Ascending aorta (tissue), 2 donors: Measurements from ENCODE around the gene LRRC8B. TPM values are rescaled to one million over a fixed set of nuclear protein-coding genes. Genes with fewer than 3 reads are reported as not detected.

Experiments
- DNase-seq, 2 donors: peaks; one replicate each; pipeline ENCODE4 v3.0.0-alpha.2; 2019; ENCODE audit warnings: low spot score in 2 of 2
- H3K27ac ChIP-seq, 2 donors: fragments of 200-600 bp; sonication (generic); one replicate each; pipeline ENCODE4 v1.5.1; 2016 to 2017; ENCODE audit warnings: mild to moderate bottlenecking in 1 of 2
- H3K27me3 ChIP-seq: fragments of 200-600 bp; sonication (generic); one replicate; pipeline ENCODE4 v1.5.1; 2017
- H3K36me3 ChIP-seq, 2 donors: fragments of 200-600 bp; sonication (generic); one replicate each; pipeline ENCODE4 v1.5.1; 2016
- H3K4me1 ChIP-seq, 2 donors: fragments of 200-600 bp; sonication (generic); one replicate each; pipeline ENCODE4 v1.5.1; 2016 to 2017; ENCODE audit warnings: mild to moderate bottlenecking in 1 of 2
- H3K4me3 ChIP-seq, 2 donors: fragments of 200-600 bp; sonication (generic); one replicate each; pipeline ENCODE4 v1.5.1; 2016 to 2017; ENCODE audit warnings: mild to moderate bottlenecking in 1 of 2
- H3K9me3 ChIP-seq, 2 donors: fragments of 200-600 bp; sonication (generic); one replicate each; pipeline ENCODE4 v1.5.1; 2016
- CTCF ChIP-seq, 3 experiments: fragments of 200-600 bp in 2 of 3; fragments of 450-650 bp in 1 of 3; sonication (generic) in 2 of 3; IDR thresholded peaks; one replicate each; pipeline ENCODE4 v1.5.1; 2016 to 2019; ENCODE audit warnings: antibody characterized with exemption in 3 of 3, mild to moderate bottlenecking in 1 of 3, moderate library complexity in 1 of 3
- intact Hi-C: fragments of 100-400 bp; cut with DNase I; formaldehyde crosslinking; loops from one replicate; pipeline ENCODE4 v1.15.1; 2023
- total RNA-seq: library from RNA; depleted of rRNA; stranded (reverse); fragments of >200 nt; gene quantifications from one replicate; pipeline ENCODE4 v1.1.0, GENCODE V29; 2016

The LRRC8B gene
- total RNA-seq, 1 donor from 2014 or later: 4.2 TPM

- no peak for TF ChIP-seq CTCF (IDR thresholded peaks at IDR 0.05)
- H3K9me3 ChIP-seq: no peaks in the 10 kb centered on the region
- DNase-seq: no peak
- no peaks in the 10 kb centered on the region for H3K4me1 ChIP-seq
- H3K36me3 ChIP-seq: no peaks in the 10 kb centered on the region
- H3K4me3 ChIP-seq: no peak overlapping the region
- intact Hi-C loops: no loop called here
- H3K27me3 ChIP-seq: no peaks in the 10 kb centered on the region
- no peak overlapping the region for H3K27ac ChIP-seq
Observed at GRCh38 chr1:89557956-89558355, 33.3 kb downstream of the LRRC8B start.

DNA sequence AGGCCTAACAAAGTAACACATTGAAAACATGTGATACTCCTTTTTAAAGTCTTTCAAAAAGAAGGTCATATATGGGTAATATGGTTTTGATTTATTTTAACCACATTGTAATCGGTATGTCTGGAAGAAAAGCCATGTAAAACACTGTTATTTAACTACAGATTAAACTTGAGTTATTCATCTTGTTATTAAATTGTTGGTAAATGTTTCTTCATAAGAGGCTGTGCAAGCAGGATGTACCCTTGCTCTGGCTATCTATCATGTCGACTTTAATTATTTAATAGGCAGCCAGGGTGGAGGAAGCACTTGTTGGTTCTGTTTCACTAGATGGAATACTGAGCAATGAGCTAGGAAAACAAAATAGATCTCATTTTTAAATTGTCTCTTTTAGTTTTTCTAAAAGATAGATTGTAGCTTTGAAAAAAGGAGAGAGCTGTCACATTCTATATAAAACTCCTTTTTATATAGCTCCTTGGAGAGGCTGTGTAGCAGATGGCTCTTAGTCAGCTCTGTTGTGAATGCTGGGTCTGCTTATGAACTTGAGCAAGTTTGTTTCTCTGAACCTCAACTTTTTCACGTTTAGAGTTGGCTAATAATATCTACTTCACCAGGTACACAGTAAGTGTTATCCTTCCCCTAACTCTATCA, 39.5 kb downstream of the LRRC8B start:
- no peak for DNase-seq
- Histone ChIP-seq H3K27ac (no peak overlapping the region), H3K9me3 (no peaks in the 10 kb centered on the region), H3K4me3 (no peak overlapping the region), H3K27me3 (no peaks in the 10 kb centered on the region), H3K4me1 (no peaks in the 10 kb centered on the region), H3K36me3 (no peaks in the 10 kb centered on the region)
- intact Hi-C loops: no loop called here
- TF ChIP-seq CTCF (IDR thresholded peaks at IDR 0.05): no peak

GRCh38 chr1:89565521-89565920, 40.9 kb downstream of the LRRC8B start:
- no peaks in the 10 kb centered on the region for H3K36me3 ChIP-seq
- no peaks in the 10 kb centered on the region for H3K27me3 ChIP-seq
- intact Hi-C loops: no loop called here
- no peak for TF ChIP-seq CTCF (IDR thresholded peaks at IDR 0.05)
- DNase-seq: no peak
- H3K9me3 ChIP-seq: no peaks in the 10 kb centered on the region
- H3K27ac ChIP-seq: no peak overlapping the region
- no peak overlapping the region for H3K4me3 ChIP-seq
- no peaks in the 10 kb centered on the region for H3K4me1 ChIP-seq

- H3K4me3 ChIP-seq: no peak overlapping the region
- H3K9me3 ChIP-seq: no peaks in the 10 kb centered on the region
- H3K4me1 ChIP-seq: no peaks in the 10 kb centered on the region
- TF ChIP-seq CTCF (IDR thresholded peaks at IDR 0.05): no peak
- no peak overlapping the region for H3K27ac ChIP-seq
- H3K27me3 ChIP-seq: no peaks in the 10 kb centered on the region
- intact Hi-C loops: no loop called here
- no peaks in the 10 kb centered on the region for H3K36me3 ChIP-seq
- peak in 1 of 2 donors; percentile 65 for DNase-seq
Observed at GRCh38 chr1:89566761-89567174, 42.1 kb downstream of the LRRC8B start.

GRCh38 chr1:89567797-89568196, 43.2 kb downstream of the LRRC8B start:
- Histone ChIP-seq H3K27ac (no peak overlapping the region), H3K4me1 (no peaks in the 10 kb centered on the region), H3K9me3 (no peaks in the 10 kb centered on the region), H3K27me3 (no peaks in the 10 kb centered on the region), H3K4me3 (no peak overlapping the region), H3K36me3 (no peaks in the 10 kb centered on the region)
- no peak for TF ChIP-seq CTCF (IDR thresholded peaks at IDR 0.05)
- intact Hi-C loops: no loop called here
- no peak for DNase-seq

GRCh38 chr1:89573410-89573809, 48.8 kb downstream of the LRRC8B start:
- no peaks in the 10 kb centered on the region for H3K27me3 ChIP-seq
- H3K4me1 ChIP-seq: no peaks in the 10 kb centered on the region
- no peak for TF ChIP-seq CTCF (IDR thresholded peaks at IDR 0.05)
- no peak overlapping the region for H3K27ac ChIP-seq
- no peak for DNase-seq
- H3K36me3 ChIP-seq: no peaks in the 10 kb centered on the region
- intact Hi-C loops: no loop called here
- H3K9me3 ChIP-seq: no peaks in the 10 kb centered on the region
- no peak overlapping the region for H3K4me3 ChIP-seq
